ENCODE results near the gene GLI3. TPM values are rescaled to one million over a fixed set of nuclear protein-coding genes. Genes with fewer than 3 reads are reported as not detected.

Gene GLI3
- total RNA-seq, 2 donors from 2014 or later: 3.4 to 6.6 TPM

DNA sequence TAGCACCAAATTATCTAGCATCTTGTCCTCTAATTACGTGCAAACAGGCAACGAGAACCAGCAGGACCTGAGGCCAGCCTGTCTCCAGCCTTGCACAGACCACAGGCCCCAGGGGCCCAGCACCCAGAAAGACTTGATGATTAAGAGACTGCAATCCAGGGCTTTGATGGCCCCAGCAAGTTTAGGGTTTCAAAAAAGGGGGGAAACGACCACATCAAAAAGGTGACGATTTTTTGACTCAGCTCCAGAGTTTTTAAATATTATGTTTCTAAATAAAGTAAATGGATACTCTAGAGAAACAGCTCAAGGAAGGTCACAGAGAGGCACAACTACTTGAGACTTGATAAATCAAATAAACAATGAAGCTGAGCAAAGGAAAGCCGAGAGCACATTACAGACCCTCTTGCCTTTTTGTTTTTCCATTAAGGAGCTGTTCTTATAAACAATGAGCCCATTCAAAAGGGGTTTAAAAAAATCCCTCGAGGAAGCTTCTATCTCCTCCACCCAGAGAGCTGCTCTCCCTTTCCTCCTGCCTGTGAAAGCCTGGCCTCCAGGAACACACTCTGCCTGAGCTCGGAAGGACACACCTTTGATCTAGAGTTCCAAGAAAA, 44.1 kb downstream of the GLI3 start:
- no peak for DNase-seq (ENCODE audit: low spot score)
- H3K4me3 ChIP-seq: no peak overlapping the region
- H3K36me3 ChIP-seq: no peaks in the 10 kb centered on the region
- H3K9me3 ChIP-seq: no peaks in the 10 kb centered on the region
- peaks cover 8 to 21% of the 10 kb centered on the region in 2 donors for H3K4me1 ChIP-seq (ENCODE audit: control insufficient read depth in 1 of 2, low read depth in 2 of 2)
- no peaks in the 10 kb centered on the region for H3K27me3 ChIP-seq (replicated peaks; ENCODE audit: insufficient read depth)
- no peak overlapping the region for H3K27ac ChIP-seq
- no peak for ATAC-seq (ENCODE audit: insufficient number of reproducible peaks, low FRiP score, low read depth)
- TF ChIP-seq, protein P1, sequence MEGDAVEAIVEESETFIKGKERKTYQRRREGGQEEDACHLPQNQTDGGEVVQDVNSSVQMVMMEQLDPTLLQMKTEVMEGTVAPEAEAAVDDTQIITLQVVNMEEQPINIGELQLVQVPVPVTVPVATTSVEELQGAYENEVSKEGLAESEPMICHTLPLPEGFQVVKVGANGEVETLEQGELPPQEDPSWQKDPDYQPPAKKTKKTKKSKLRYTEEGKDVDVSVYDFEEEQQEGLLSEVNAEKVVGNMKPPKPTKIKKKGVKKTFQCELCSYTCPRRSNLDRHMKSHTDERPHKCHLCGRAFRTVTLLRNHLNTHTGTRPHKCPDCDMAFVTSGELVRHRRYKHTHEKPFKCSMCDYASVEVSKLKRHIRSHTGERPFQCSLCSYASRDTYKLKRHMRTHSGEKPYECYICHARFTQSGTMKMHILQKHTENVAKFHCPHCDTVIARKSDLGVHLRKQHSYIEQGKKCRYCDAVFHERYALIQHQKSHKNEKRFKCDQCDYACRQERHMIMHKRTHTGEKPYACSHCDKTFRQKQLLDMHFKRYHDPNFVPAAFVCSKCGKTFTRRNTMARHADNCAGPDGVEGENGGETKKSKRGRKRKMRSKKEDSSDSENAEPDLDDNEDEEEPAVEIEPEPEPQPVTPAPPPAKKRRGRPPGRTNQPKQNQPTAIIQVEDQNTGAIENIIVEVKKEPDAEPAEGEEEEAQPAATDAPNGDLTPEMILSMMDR (IDR thresholded peaks at IDR 0.05): no peak

DNA sequence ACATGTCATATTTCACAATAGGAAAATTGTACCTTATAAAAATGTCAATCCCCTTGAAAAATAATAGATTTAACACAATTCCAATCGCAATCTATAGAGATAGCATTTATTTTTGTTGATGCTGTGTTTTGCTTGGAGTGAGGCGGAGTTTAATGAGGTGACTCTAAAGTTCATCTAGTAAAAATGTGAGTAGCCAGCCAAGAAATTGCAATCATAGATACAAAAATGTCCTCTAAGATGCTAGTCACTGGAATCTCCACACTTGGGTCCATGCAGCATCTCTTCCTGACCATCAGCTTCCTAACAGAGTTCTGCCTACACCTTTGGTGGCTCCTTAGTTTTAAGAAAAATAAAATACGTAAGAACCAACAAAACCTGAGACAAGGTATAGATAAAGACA, 44.9 kb downstream of the GLI3 start:
- H3K27ac ChIP-seq: no peak overlapping the region
- DNase-seq (ENCODE audit: low spot score) (no peak), ATAC-seq (ENCODE audit: insufficient number of reproducible peaks, low FRiP score, low read depth) (no peak)
- H3K9me3 ChIP-seq: no peaks in the 10 kb centered on the region
- TF ChIP-seq, protein P1 (IDR thresholded peaks at IDR 0.05): no peak
- no peak overlapping the region for H3K4me3 ChIP-seq
- H3K4me1 ChIP-seq (ENCODE audit: control insufficient read depth in 1 of 2, low read depth in 2 of 2): peaks cover 8 to 21% of the 10 kb centered on the region in 2 donors
- H3K36me3 ChIP-seq: no peaks in the 10 kb centered on the region
- no peaks in the 10 kb centered on the region for H3K27me3 ChIP-seq (replicated peaks; ENCODE audit: insufficient read depth)

- peaks cover 8 to 21% of the 10 kb centered on the region in 2 donors for H3K4me1 ChIP-seq (ENCODE audit: control insufficient read depth in 1 of 2, low read depth in 2 of 2)
- TF ChIP-seq, protein P1 (IDR thresholded peaks at IDR 0.05): no peak
- no peak overlapping the region for H3K27ac ChIP-seq
- DNase-seq (ENCODE audit: low spot score): no peak
- H3K36me3 ChIP-seq: no peaks in the 10 kb centered on the region
- H3K4me3 ChIP-seq: no peak overlapping the region
- H3K27me3 ChIP-seq (replicated peaks; ENCODE audit: insufficient read depth): no peaks in the 10 kb centered on the region
- H3K9me3 ChIP-seq: no peaks in the 10 kb centered on the region
- no peak for ATAC-seq (ENCODE audit: insufficient number of reproducible peaks, low FRiP score, low read depth)
Measured at GRCh38 chr7:42189535-42189934, 47.5 kb downstream of the GLI3 start.

DNA sequence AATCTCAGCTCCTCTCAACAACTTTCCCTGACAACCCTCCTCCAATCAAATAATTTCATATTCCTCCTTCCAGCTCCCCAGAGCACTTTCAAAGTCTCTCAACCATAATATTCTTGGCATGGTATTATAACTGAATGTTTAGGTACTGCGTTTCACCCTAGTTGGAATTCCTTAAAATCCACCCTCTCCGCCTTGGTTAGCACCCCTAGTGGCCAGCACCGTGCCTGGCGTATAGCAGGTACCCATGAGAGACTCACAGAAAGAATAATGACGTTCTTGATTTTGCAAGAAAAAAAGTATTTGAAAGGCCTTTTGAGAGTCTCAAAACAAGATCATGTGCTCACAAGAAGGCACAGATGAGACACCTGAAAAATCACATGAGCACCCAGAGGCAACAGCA, 50.9 kb downstream of the GLI3 start:
- Histone ChIP-seq H3K36me3 (no peaks in the 10 kb centered on the region), H3K4me3 (no peak overlapping the region), H3K4me1 (ENCODE audit: control insufficient read depth in 1 of 2, low read depth in 2 of 2) (no peaks in the 10 kb centered on the region), H3K27ac (no peak overlapping the region), H3K27me3 (replicated peaks; ENCODE audit: insufficient read depth) (no peaks in the 10 kb centered on the region), H3K9me3 (no peaks in the 10 kb centered on the region)
- no peak for ATAC-seq (ENCODE audit: insufficient number of reproducible peaks, low FRiP score, low read depth)
- DNase-seq (ENCODE audit: low spot score): no peak
- TF ChIP-seq, protein P1 (IDR thresholded peaks at IDR 0.05): peak; percentile 19

DNA sequence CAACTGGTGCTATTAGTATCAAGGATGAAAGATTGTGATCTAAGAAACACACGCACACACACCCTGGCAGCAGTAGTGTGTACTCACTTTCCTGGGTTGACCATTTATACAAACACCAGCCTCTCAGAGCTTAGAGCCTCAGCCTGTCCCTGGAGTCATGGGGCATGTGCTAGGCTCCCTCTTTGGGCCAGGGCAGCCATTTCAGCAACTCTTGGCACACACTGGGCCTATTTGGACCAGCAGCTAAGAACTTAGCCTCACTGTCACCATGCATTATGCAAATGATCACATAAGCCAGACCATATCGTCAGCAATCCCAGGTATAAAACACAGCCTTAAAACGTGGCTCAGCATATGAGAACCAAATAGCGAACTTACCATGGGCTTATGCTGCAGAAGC, 51.3 kb downstream of the GLI3 start:
- no peaks in the 10 kb centered on the region for H3K27me3 ChIP-seq (replicated peaks; ENCODE audit: insufficient read depth)
- H3K36me3 ChIP-seq: no peaks in the 10 kb centered on the region
- no peaks in the 10 kb centered on the region for H3K9me3 ChIP-seq
- DNase-seq (ENCODE audit: low spot score) (no peak), ATAC-seq (ENCODE audit: insufficient number of reproducible peaks, low FRiP score, low read depth) (no peak)
- no peak overlapping the region for H3K4me3 ChIP-seq
- TF ChIP-seq, protein P1 (IDR thresholded peaks at IDR 0.05): no peak
- no peak overlapping the region for H3K27ac ChIP-seq
- no peaks in the 10 kb centered on the region for H3K4me1 ChIP-seq (ENCODE audit: control insufficient read depth in 1 of 2, low read depth in 2 of 2)

Measured in thoracic aorta (tissue), 2 donors.